ENCODE measurements around the gene CLEC14A.

Gene CLEC14A

DNA sequence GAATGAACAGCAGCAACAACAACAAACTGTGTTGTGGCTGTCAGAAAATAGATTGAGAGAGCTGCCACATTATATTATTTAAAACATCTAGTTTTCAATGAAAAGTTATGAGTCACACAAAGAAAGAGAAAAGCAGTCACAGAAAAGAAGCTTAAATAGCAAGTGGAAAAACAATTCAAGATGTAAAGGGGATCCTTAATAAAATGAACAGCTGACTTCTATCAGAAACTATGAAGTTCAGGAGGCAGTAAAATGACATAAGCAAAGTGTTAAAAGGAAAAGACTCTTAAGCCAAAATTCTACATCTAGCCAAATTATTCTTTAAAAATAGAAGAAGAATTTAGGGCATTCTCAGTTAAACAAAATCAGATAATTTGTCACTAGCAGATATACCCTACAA, 5.6 kb downstream of the CLEC14A start:
- no peak for TF ChIP-seq CTCF (IDR thresholded peaks at IDR 0.05; ENCODE audit: borderline replicate concordance, insufficient read depth, low read depth, low read length)

GRCh38 chr14:38248321-38249028, 7.4 kb downstream of the CLEC14A start:
- H3K4me3 ChIP-seq (ENCODE audit: low read depth, low read length): no peak overlapping the region
- TF ChIP-seq CTCF (IDR thresholded peaks at IDR 0.05; ENCODE audit: borderline replicate concordance, insufficient read depth, low read depth, low read length): no peak

More for the DNA sequence above, 5.6 kb downstream of the CLEC14A start:
- no peak overlapping the region for H3K4me3 ChIP-seq (ENCODE audit: low read depth, low read length)

GRCh38 chr14:38243696-38244240, 12.1 kb downstream of the CLEC14A start:
- TF ChIP-seq CTCF (IDR thresholded peaks at IDR 0.05; ENCODE audit: borderline replicate concordance, insufficient read depth, low read depth, low read length): no peak

GRCh38 chr14:38238878-38239277, 17.0 kb downstream of the CLEC14A start:
- H3K4me3 ChIP-seq (ENCODE audit: low read depth, low read length): no peak overlapping the region
- TF ChIP-seq CTCF (IDR thresholded peaks at IDR 0.05; ENCODE audit: borderline replicate concordance, insufficient read depth, low read depth, low read length): no peak

More at GRCh38 chr14:38243696-38244240, 12.1 kb downstream of the CLEC14A start:
- no peak overlapping the region for H3K4me3 ChIP-seq (ENCODE audit: low read depth, low read length)

DNA sequence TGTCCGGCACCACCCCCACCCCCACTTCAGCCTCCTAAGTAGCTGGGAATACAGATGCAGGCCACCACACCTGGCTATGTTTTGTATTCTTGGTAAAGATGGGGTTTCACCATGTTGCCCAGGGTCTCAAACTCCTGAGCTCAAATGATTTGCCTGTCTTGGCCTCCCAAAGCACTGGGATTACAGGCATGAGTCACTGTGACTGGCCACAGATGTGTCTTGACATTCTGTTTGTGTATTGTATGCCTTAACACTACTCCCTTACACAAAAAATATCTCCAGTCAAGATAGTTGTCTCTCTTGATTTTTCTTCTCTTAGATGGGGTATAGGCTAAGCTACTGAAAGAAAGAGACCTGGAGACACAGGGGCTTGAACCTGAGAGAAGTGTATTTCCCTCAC, 17.6 kb downstream of the CLEC14A start:
- no peak for TF ChIP-seq CTCF (IDR thresholded peaks at IDR 0.05; ENCODE audit: borderline replicate concordance, insufficient read depth, low read depth, low read length)
- no peak overlapping the region for H3K4me3 ChIP-seq (ENCODE audit: low read depth, low read length)

DNA sequence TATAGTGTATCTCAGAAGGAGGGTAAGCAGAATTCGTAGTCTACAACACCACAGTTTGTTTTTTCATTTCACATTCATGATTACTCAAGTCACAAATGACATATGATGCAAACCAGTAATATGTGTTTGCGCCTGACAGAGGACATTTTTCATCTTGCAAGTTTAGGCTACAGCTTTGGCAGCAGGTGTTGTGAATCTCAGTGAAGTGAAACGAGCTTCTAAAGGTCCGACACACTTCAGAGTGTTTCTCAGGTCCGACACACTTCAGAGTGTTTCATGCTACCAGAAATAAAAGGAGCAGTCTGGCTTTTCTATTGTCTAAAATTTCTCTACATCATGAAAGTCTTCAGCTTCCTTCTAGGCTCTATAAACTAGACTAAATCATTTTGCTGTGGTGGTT, 22.7 kb downstream of the CLEC14A start:
- TF ChIP-seq CTCF (IDR thresholded peaks at IDR 0.05; ENCODE audit: borderline replicate concordance, insufficient read depth, low read depth, low read length): no peak
- H3K4me3 ChIP-seq (ENCODE audit: low read depth, low read length): no peak overlapping the region

DNA sequence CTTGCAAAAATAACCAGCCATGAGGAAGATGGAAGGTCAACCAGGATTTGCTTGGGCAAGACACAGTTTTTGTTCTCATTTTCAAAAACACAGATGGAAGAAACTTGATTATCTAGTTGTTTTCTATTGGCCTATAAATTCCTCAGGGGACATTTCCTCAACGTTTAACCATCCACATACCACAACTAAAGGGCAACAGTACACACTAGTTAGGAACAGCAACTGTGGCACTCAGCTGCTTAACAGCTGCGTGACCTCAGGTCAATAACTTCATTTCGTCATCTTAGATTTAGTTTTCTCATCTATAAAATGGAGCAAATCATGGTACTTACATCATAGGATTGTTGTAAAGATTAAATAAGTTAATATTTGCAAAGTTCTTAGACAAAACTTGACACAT, 29.5 kb downstream of the CLEC14A start:
- TF ChIP-seq CTCF (IDR thresholded peaks at IDR 0.05; ENCODE audit: borderline replicate concordance, insufficient read depth, low read depth, low read length): no peak
- no peak overlapping the region for H3K4me3 ChIP-seq (ENCODE audit: low read depth, low read length)

Measured in GM12875 (cell line).